ENCODE measurements around the gene USP1.

Gene USP1, protein sequence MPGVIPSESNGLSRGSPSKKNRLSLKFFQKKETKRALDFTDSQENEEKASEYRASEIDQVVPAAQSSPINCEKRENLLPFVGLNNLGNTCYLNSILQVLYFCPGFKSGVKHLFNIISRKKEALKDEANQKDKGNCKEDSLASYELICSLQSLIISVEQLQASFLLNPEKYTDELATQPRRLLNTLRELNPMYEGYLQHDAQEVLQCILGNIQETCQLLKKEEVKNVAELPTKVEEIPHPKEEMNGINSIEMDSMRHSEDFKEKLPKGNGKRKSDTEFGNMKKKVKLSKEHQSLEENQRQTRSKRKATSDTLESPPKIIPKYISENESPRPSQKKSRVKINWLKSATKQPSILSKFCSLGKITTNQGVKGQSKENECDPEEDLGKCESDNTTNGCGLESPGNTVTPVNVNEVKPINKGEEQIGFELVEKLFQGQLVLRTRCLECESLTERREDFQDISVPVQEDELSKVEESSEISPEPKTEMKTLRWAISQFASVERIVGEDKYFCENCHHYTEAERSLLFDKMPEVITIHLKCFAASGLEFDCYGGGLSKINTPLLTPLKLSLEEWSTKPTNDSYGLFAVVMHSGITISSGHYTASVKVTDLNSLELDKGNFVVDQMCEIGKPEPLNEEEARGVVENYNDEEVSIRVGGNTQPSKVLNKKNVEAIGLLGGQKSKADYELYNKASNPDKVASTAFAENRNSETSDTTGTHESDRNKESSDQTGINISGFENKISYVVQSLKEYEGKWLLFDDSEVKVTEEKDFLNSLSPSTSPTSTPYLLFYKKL

DNA sequence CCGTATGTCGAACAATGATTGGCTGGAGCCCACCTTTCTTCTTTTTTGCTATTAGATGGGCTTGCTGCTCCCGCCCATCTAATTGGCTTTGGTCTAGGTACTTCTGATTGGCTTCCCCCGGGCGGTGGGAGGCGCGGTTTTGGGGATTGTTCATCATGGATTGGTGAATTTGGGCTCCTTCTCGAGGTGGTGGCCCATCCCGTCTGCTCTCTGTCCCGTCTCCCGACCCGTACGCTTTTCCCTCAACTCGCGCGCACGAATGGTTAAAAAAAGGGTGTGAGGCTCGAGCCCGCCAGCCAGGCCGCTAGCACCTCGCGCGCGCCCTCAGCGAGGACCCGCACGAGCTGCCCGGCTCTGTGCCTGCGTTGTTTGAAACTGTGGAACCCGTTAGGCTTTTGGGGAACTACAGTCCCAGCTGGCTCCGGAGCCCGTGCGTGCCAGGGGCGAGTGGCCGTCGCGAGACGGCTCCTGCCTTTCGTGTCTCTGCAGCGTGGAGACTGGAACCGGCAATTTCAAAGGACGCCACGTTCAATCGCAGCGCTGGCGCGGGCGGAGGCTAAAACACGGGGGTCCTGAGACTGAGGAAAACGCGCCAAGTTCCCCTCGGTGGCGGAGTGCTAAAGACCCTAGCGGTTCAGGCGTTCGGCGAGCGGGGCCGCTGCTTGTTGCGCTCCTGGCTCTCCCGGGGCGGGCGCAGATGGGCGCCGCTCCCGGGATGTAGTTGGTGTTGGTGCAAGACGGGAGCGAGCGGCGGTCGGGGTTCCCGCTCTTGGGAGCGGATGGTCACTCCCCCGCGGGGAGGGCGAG lies at the start of gene USP1:
TSS of gene USP1 (plus strand) at position 584 of the 807 bp plus-strand sequence. CDS start 2,819 bp downstream, outside the sequence.
- H3K9me3 ChIP-seq (replicated peaks in 1 of 11), result no peaks in the 10 kb centered on the region; a peak in 1 of 22 replicates
- no peaks in the 10 kb centered on the region for H3K27me3 ChIP-seq
- H3K4me3 ChIP-seq, result peak within 1 kb of the TSS; percentile 89 to 100 (median 99)
- H3K36me3 ChIP-seq, result peaks cover 4 to 21% (median 13%) of the 10 kb centered on the region in 11 experiments; a peak in 21 of 22 replicates
- H3K27ac ChIP-seq, result peak within 1 kb of the TSS; percentile 96 to 100 (median 98)
- peak within 1 kb of the TSS; percentile 93 to 99 (median 98) for H3K9ac ChIP-seq
- TF ChIP-seq Cebpa-rat (IDR thresholded peaks at IDR 0.05), result no peak
- peak within 1 kb of the TSS; percentile 76 to 96 (median 88) for H3K4me2 ChIP-seq
- H3K4me1 ChIP-seq, result peaks cover 26 to 52% (median 44%) of the 10 kb centered on the region in 10 experiments
- H4K20me1 ChIP-seq, result peaks cover 0 to 47% (median 39%) of the 10 kb centered on the region in 11 experiments; a peak in 15 of 22 replicates

- Histone ChIP-seq H3K4me1 (peaks cover 0 to 7% (median 4%) of the 10 kb centered on the region in 10 experiments; a peak in 5 of 20 replicates), H3K9ac (no peak overlapping the region), H4K20me1 (no peaks in the 10 kb centered on the region), H3K4me3 (no peak overlapping the region), H3K4me2 (no peak overlapping the region), H3K9me3 (replicated peaks in 1 of 11) (no peaks in the 10 kb centered on the region), H3K27me3 (no peaks in the 10 kb centered on the region), H3K36me3 (no peaks in the 10 kb centered on the region), H3K27ac (no peak overlapping the region)
- TF ChIP-seq Cebpa-rat (IDR thresholded peaks at IDR 0.05), result no peak
These were observed 47.3 kb upstream of the USP1 start for GRCh38 chr1:62389531-62389930.

DNA sequence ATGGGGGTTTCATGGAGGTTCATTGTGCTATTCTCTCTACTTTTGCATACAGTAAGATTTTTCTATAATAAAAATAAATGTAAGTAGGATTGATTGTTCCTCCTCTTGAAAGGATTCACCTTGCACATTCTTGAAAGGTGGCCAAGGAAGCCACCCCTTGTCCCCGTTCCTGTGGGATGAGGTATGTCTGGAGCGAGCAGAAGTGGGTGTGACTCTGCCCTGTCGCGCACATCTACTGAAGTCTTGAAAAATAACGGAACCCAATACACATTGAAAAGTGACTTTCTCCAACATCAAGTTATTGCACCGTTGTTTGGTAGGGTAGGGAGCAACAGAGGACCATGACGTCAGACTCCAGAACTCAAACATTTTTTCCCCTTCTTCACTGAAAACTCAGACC lies 46.8 kb upstream of the USP1 start:
- no peak overlapping the region for H3K4me2 ChIP-seq
- H3K9me3 ChIP-seq (replicated peaks in 1 of 11), result no peaks in the 10 kb centered on the region
- no peak overlapping the region for H3K4me3 ChIP-seq
- no peaks in the 10 kb centered on the region for H4K20me1 ChIP-seq
- H3K27me3 ChIP-seq, result no peaks in the 10 kb centered on the region
- TF ChIP-seq Cebpa-rat (IDR thresholded peaks at IDR 0.05), result no peak
- peaks cover 0 to 2% (median 0%) of the 10 kb centered on the region in 10 experiments; a peak in 1 of 20 replicates for H3K4me1 ChIP-seq
- no peak overlapping the region for H3K27ac ChIP-seq
- H3K9ac ChIP-seq, result no peak overlapping the region
- H3K36me3 ChIP-seq, result no peaks in the 10 kb centered on the region

- H4K20me1 ChIP-seq, result no peaks in the 10 kb centered on the region
- H3K36me3 ChIP-seq, result no peaks in the 10 kb centered on the region
- H3K4me3 ChIP-seq, result no peak overlapping the region
- H3K9me3 ChIP-seq (replicated peaks in 1 of 11), result no peaks in the 10 kb centered on the region
- no peaks in the 10 kb centered on the region for H3K4me1 ChIP-seq
- no peak overlapping the region for H3K9ac ChIP-seq
- H3K4me2 ChIP-seq, result no peak overlapping the region
- no peak overlapping the region for H3K27ac ChIP-seq
- TF ChIP-seq Cebpa-rat (IDR thresholded peaks at IDR 0.05), result no peak
- no peaks in the 10 kb centered on the region for H3K27me3 ChIP-seq
These were observed 45.4 kb upstream of the USP1 start for GRCh38 chr1:62391369-62391971.

- Histone ChIP-seq H3K36me3 (no peaks in the 10 kb centered on the region), H3K4me2 (no peak overlapping the region), H3K4me3 (no peak overlapping the region), H3K4me1 (no peaks in the 10 kb centered on the region), H3K9me3 (replicated peaks in 1 of 11) (no peaks in the 10 kb centered on the region), H3K27me3 (no peaks in the 10 kb centered on the region), H4K20me1 (no peaks in the 10 kb centered on the region), H3K27ac (no peak overlapping the region), H3K9ac (no peak overlapping the region)
- no peak for TF ChIP-seq Cebpa-rat (IDR thresholded peaks at IDR 0.05)
These were observed 43.9 kb upstream of the USP1 start for GRCh38 chr1:62392951-62393350.

DNA sequence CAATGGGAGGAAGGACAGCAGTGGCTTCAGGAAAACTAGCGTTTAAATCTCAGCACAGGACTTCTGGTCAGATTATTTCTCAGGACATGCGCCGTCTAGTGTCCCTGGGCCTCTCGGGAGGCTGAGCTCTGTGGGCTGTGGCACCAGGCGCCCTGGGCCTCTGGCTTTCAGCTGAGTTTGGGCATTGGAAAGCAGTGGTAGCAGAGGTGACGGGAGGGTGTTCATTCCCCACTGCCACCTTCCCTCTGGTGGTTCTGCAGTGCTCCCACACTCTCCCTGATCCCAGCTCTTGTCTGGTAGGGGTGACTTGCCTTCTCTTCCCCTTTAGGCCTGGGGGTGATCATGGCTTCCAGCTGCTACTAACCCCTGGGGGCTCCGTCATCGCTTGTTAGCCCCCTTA lies 42.2 kb upstream of the USP1 start:
- no peak for TF ChIP-seq Cebpa-rat (IDR thresholded peaks at IDR 0.05)
- H3K27me3 ChIP-seq, result no peaks in the 10 kb centered on the region
- H3K27ac ChIP-seq, result no peak overlapping the region
- H3K4me2 ChIP-seq, result no peak overlapping the region
- H3K4me1 ChIP-seq, result no peaks in the 10 kb centered on the region
- H3K9ac ChIP-seq, result no peak overlapping the region
- H4K20me1 ChIP-seq, result no peaks in the 10 kb centered on the region
- H3K9me3 ChIP-seq (replicated peaks in 1 of 11), result no peaks in the 10 kb centered on the region
- H3K36me3 ChIP-seq, result no peaks in the 10 kb centered on the region
- no peak overlapping the region for H3K4me3 ChIP-seq

- Histone ChIP-seq H3K9ac (no peak overlapping the region), H4K20me1 (no peaks in the 10 kb centered on the region), H3K4me2 (no peak overlapping the region), H3K4me1 (no peaks in the 10 kb centered on the region), H3K36me3 (no peaks in the 10 kb centered on the region), H3K9me3 (replicated peaks in 1 of 11) (no peaks in the 10 kb centered on the region), H3K27ac (no peak overlapping the region), H3K27me3 (no peaks in the 10 kb centered on the region), H3K4me3 (no peak overlapping the region)
- no peak for TF ChIP-seq Cebpa-rat (IDR thresholded peaks at IDR 0.05)
These were observed 41.6 kb upstream of the USP1 start for GRCh38 chr1:62395291-62395690.

- H3K27ac ChIP-seq, result no peak overlapping the region
- H3K27me3 ChIP-seq, result no peaks in the 10 kb centered on the region
- no peaks in the 10 kb centered on the region for H3K4me1 ChIP-seq
- no peaks in the 10 kb centered on the region for H4K20me1 ChIP-seq
- H3K9ac ChIP-seq, result no peak overlapping the region
- H3K9me3 ChIP-seq (replicated peaks in 1 of 11), result no peaks in the 10 kb centered on the region
- no peak overlapping the region for H3K4me2 ChIP-seq
- TF ChIP-seq Cebpa-rat (IDR thresholded peaks at IDR 0.05), result no peak
- H3K4me3 ChIP-seq, result no peak overlapping the region
- no peaks in the 10 kb centered on the region for H3K36me3 ChIP-seq
These were observed 40.0 kb upstream of the USP1 start for GRCh38 chr1:62396871-62397270.

All from BLaER1 treated with 17β-estradiol and CSF1 and Interleukin-3, amounts not matched to agents 10 nM and 100 nM (cell line).